ENCODE measurements around the gene KCNB1. TPM values are rescaled to one million over a fixed set of nuclear protein-coding genes. Genes with fewer than 3 reads are reported as not detected.

The KCNB1 gene
- polyA plus RNA-seq, 1 experiment, result 0.13 TPM

- DNase-seq (ENCODE audit: low read depth), result no peak
- H3K4me3 ChIP-seq (ENCODE audit: low read depth, low read length), result no peak overlapping the region
- no peaks in the 10 kb centered on the region for H3K36me3 ChIP-seq (ENCODE audit: control insufficient read depth, insufficient read depth, low read length)
- H3K27me3 ChIP-seq (ENCODE audit: control insufficient read depth, insufficient read depth, low read length), result peaks cover 15% of the 10 kb centered on the region
- ChIA-PET CTCF (no interaction called here), POLR2A (no interaction called here)
- TF ChIP-seq CTCF (IDR thresholded peaks at IDR 0.05; ENCODE audit: insufficient read depth, low read depth, low read length), result no peak
These were observed 61.6 kb downstream of the KCNB1 start for GRCh38 chr20:49420811-49421295.

GRCh38 chr20:49420292-49420691, 62.2 kb downstream of the KCNB1 start:
- Histone ChIP-seq H3K36me3 (ENCODE audit: control insufficient read depth, insufficient read depth, low read length) (no peaks in the 10 kb centered on the region), H3K27me3 (ENCODE audit: control insufficient read depth, insufficient read depth, low read length) (peaks cover 16% of the 10 kb centered on the region), H3K4me3 (ENCODE audit: low read depth, low read length) (no peak overlapping the region)
- no peak for TF ChIP-seq CTCF (IDR thresholded peaks at IDR 0.05; ENCODE audit: insufficient read depth, low read depth, low read length)
- no peak for DNase-seq (ENCODE audit: low read depth)
- CTCF ChIA-PET, result no interaction called here
- POLR2A ChIA-PET, result no interaction called here

GRCh38 chr20:49419785-49420184, 62.7 kb downstream of the KCNB1 start:
- CTCF ChIA-PET, result no interaction called here
- no peak for TF ChIP-seq CTCF (IDR thresholded peaks at IDR 0.05; ENCODE audit: insufficient read depth, low read depth, low read length)
- H3K36me3 ChIP-seq (ENCODE audit: control insufficient read depth, insufficient read depth, low read length), result no peaks in the 10 kb centered on the region
- POLR2A ChIA-PET, result interaction anchor here (0.5 kb wide), 1 partner anchor 19 kb away, joined by 11 read pairs; no protein-coding TSS in a partner anchor
- H3K27me3 ChIP-seq (ENCODE audit: control insufficient read depth, insufficient read depth, low read length), result peaks cover 18% of the 10 kb centered on the region
- no peak for DNase-seq (ENCODE audit: low read depth)
- no peak overlapping the region for H3K4me3 ChIP-seq (ENCODE audit: low read depth, low read length)

- POLR2A ChIA-PET, result no interaction called here
- Histone ChIP-seq H3K4me3 (ENCODE audit: low read depth, low read length) (no peak overlapping the region), H3K36me3 (ENCODE audit: control insufficient read depth, insufficient read depth, low read length) (no peaks in the 10 kb centered on the region), H3K27me3 (ENCODE audit: control insufficient read depth, insufficient read depth, low read length) (peaks cover 24% of the 10 kb centered on the region)
- CTCF ChIA-PET, result no interaction called here
- no peak for TF ChIP-seq CTCF (IDR thresholded peaks at IDR 0.05; ENCODE audit: insufficient read depth, low read depth, low read length)
- DNase-seq (ENCODE audit: low read depth), result no peak
These were observed 63.7 kb downstream of the KCNB1 start for GRCh38 chr20:49418809-49419208.

DNA sequence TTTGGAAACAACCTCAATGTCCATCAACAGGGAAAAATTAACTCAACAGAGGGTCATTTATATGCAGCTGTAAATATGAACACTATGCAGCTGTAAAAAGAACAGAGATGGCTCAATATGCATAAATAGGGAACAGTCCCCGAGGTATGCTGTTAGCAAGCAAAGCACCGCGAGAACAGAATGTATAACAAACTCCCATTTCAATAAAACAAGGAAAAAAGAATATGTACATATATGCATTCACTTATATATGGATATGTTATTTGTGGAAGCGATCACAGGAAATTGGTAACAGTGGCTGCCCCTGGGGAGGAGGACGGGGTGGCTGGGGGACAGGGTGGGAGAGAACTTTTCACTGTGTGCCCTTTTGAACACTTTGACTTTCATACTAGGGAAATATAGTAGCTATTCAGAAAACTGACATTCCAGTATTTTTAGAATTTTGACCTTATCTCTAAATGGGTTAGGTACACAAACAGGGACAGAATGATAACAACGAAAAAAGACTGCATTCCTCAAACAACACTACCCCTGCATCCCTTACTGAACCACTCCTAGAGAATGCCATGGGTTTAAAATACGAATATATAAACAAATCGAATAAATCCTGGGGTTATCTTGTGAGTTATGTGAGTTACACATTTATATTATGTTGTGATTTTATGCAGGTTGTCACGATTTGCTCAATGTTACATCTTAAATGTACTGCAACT, 64.5 kb downstream of the KCNB1 start:
- DNase-seq (ENCODE audit: low read depth), result no peak
- ChIA-PET CTCF (interaction anchor here (1.3 kb wide), 1 partner anchor 8 kb away, joined by 5 read pairs; no protein-coding TSS in a partner anchor), POLR2A (no interaction called here)
- Histone ChIP-seq H3K4me3 (ENCODE audit: low read depth, low read length) (no peak overlapping the region), H3K27me3 (ENCODE audit: control insufficient read depth, insufficient read depth, low read length) (peaks cover 31% of the 10 kb centered on the region), H3K36me3 (ENCODE audit: control insufficient read depth, insufficient read depth, low read length) (no peaks in the 10 kb centered on the region)
- no peak for TF ChIP-seq CTCF (IDR thresholded peaks at IDR 0.05; ENCODE audit: insufficient read depth, low read depth, low read length)

Measured in BJ (cell line).